Retina (tissue), 1 donor: ENCODE data around the gene DCC.

ENCODE experiments used
- DNase-seq: peaks from one replicate; pipeline ENCODE4 v3.0.0-alpha.2; 2016

DCC gene

GRCh38 chr18:53534695-53535094, 1194.7 kb downstream of the DCC start:
- DNase-seq, result no peak

GRCh38 chr18:53536908-53537307, 1196.9 kb downstream of the DCC start:
- DNase-seq, result no peak

GRCh38 chr18:53541924-53542323, 1201.9 kb downstream of the DCC start:
- no peak for DNase-seq

GRCh38 chr18:53543711-53544110, 1203.7 kb downstream of the DCC start:
- no peak for DNase-seq

GRCh38 chr18:53544917-53545316, 1204.9 kb downstream of the DCC start:
- no peak for DNase-seq

- no peak for DNase-seq
These were observed 1212.0 kb downstream of the DCC start for GRCh38 chr18:53551868-53552426.

GRCh38 chr18:53553030-53553429, 1213.0 kb downstream of the DCC start:
- DNase-seq, result no peak

GRCh38 chr18:53556450-53556849, 1216.5 kb downstream of the DCC start:
- no peak for DNase-seq

GRCh38 chr18:53560546-53560945, 1220.5 kb downstream of the DCC start:
- no peak for DNase-seq

- no peak for DNase-seq
These were observed 1226.6 kb downstream of the DCC start for GRCh38 chr18:53566626-53567025.

GRCh38 chr18:53567929-53568574, 1228.1 kb downstream of the DCC start:
- DNase-seq, result peak; percentile 52
